Measurements from ENCODE around the gene MITF. TPM values are rescaled to one million over a fixed set of nuclear protein-coding genes. Genes with fewer than 3 reads are reported as not detected.

The MITF gene
- polyA plus RNA-seq, 1 donor from 2014 or later: not detected

DNA sequence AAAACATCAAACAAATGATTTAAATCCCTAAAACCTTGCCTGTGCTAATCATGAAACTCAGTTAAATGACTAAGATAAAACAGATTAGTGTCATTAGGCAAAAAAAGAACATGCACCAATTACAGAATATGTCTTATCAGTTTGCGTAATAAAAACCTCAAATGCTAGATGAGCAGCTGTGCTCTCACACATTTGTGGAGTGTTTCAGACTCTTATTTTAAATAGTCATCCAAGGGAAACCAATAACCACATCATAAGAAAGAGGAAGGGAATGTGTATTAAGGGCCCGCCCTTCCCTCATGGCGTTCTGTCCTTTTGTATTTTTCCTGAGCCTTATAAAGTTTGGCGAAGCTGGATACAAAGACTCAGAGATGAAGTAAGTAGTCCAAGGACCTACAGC, 266.8 kb downstream of the MITF start:
- Histone ChIP-seq H3K27me3 (ENCODE audit: insufficient read depth, low read depth, low read length) (no peaks in the 10 kb centered on the region), H3K79me2 (replicated peaks; ENCODE audit: insufficient read depth, low read length) (no peaks in the 10 kb centered on the region), H3F3A (ENCODE audit: insufficient read depth, low read length, poor library complexity, severe bottlenecking) (no peaks in the 10 kb centered on the region), H2AFZ (ENCODE audit: low read depth, low read length) (no peak overlapping the region), H4K20me1 (ENCODE audit: insufficient read depth) (no peaks in the 10 kb centered on the region), H3K9ac (ENCODE audit: low read length) (no peak overlapping the region), H3K27ac (ENCODE audit: low read length) (no peak overlapping the region), H3K36me3 (ENCODE audit: insufficient read depth, low read length) (no peaks in the 10 kb centered on the region), H3K4me2 (ENCODE audit: low read length) (no peak overlapping the region), H3K9me2 (ENCODE audit: insufficient read depth, low read length) (no peaks in the 10 kb centered on the region), H3K9me3 (ENCODE audit: low read length) (no peaks in the 10 kb centered on the region), H3K4me3 (ENCODE audit: low read length) (no peak overlapping the region)
- TF ChIP-seq SMC3 (conservative IDR thresholded peaks at IDR 0.05; ENCODE audit: poor library complexity): no peak

DNA sequence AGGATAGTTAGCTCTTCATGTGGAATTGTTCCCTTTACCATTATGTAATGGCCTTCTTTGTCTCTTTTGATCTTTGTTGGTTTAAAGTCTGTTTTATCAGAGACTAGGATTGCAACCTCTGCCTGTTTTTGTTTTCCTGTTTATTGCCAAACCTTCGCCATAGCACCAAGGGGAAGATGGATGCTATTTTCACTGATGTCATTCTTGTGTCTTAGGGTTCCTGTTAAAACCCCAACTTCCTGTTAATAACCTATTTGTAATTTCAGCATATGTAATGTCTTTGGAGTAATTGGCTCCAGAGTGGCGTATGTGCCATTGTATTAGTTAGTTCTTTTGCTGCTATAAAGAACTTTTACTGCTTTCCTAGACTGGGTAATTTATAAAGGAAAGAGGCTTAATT, 271.1 kb downstream of the MITF start:
- H3K9ac ChIP-seq (ENCODE audit: low read length): no peak overlapping the region
- TF ChIP-seq POLR2AphosphoS5 (IDR thresholded peaks at IDR 0.05) (no peak), TAF1 (IDR thresholded peaks at IDR 0.05; ENCODE audit: low read depth) (no peak), SMC3 (conservative IDR thresholded peaks at IDR 0.05; ENCODE audit: poor library complexity) (no peak), EZH2 (IDR thresholded peaks at IDR 0.05; ENCODE audit: borderline replicate concordance, insufficient read depth, low read length, poor library complexity, severe bottlenecking) (no peak), RAD21 (conservative IDR thresholded peaks at IDR 0.05) (no peak), EP300 (conservative IDR thresholded peaks at IDR 0.05; ENCODE audit: poor library complexity, severe bottlenecking) (no peak), MXI1 (conservative IDR thresholded peaks at IDR 0.05; ENCODE audit: poor library complexity, severe bottlenecking) (no peak)
- TF ChIP-seq, protein P1, sequence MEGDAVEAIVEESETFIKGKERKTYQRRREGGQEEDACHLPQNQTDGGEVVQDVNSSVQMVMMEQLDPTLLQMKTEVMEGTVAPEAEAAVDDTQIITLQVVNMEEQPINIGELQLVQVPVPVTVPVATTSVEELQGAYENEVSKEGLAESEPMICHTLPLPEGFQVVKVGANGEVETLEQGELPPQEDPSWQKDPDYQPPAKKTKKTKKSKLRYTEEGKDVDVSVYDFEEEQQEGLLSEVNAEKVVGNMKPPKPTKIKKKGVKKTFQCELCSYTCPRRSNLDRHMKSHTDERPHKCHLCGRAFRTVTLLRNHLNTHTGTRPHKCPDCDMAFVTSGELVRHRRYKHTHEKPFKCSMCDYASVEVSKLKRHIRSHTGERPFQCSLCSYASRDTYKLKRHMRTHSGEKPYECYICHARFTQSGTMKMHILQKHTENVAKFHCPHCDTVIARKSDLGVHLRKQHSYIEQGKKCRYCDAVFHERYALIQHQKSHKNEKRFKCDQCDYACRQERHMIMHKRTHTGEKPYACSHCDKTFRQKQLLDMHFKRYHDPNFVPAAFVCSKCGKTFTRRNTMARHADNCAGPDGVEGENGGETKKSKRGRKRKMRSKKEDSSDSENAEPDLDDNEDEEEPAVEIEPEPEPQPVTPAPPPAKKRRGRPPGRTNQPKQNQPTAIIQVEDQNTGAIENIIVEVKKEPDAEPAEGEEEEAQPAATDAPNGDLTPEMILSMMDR (IDR thresholded peaks at IDR 0.05; ENCODE audit: poor library complexity, severe bottlenecking): no peak
- TF ChIP-seq, protein P2, sequence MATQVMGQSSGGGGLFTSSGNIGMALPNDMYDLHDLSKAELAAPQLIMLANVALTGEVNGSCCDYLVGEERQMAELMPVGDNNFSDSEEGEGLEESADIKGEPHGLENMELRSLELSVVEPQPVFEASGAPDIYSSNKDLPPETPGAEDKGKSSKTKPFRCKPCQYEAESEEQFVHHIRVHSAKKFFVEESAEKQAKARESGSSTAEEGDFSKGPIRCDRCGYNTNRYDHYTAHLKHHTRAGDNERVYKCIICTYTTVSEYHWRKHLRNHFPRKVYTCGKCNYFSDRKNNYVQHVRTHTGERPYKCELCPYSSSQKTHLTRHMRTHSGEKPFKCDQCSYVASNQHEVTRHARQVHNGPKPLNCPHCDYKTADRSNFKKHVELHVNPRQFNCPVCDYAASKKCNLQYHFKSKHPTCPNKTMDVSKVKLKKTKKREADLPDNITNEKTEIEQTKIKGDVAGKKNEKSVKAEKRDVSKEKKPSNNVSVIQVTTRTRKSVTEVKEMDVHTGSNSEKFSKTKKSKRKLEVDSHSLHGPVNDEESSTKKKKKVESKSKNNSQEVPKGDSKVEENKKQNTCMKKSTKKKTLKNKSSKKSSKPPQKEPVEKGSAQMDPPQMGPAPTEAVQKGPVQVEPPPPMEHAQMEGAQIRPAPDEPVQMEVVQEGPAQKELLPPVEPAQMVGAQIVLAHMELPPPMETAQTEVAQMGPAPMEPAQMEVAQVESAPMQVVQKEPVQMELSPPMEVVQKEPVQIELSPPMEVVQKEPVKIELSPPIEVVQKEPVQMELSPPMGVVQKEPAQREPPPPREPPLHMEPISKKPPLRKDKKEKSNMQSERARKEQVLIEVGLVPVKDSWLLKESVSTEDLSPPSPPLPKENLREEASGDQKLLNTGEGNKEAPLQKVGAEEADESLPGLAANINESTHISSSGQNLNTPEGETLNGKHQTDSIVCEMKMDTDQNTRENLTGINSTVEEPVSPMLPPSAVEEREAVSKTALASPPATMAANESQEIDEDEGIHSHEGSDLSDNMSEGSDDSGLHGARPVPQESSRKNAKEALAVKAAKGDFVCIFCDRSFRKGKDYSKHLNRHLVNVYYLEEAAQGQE (IDR thresholded peaks at IDR 0.05; ENCODE audit: borderline replicate concordance): no peak
- H4K20me1 ChIP-seq (ENCODE audit: insufficient read depth): no peaks in the 10 kb centered on the region
- H3K36me3 ChIP-seq (ENCODE audit: insufficient read depth, low read length): no peaks in the 10 kb centered on the region
- H3K27me3 ChIP-seq (ENCODE audit: insufficient read depth, low read depth, low read length): no peaks in the 10 kb centered on the region
- no peak overlapping the region for H3K4me3 ChIP-seq (ENCODE audit: low read length)
- no peak overlapping the region for H3K4me2 ChIP-seq (ENCODE audit: low read length)
- no peaks in the 10 kb centered on the region for H3K79me2 ChIP-seq (replicated peaks; ENCODE audit: insufficient read depth, low read length)
- no peak overlapping the region for H2AFZ ChIP-seq (ENCODE audit: low read depth, low read length)
- no peak overlapping the region for H3K27ac ChIP-seq (ENCODE audit: low read length)
- H3K9me2 ChIP-seq (ENCODE audit: insufficient read depth, low read length): no peaks in the 10 kb centered on the region
- H3F3A ChIP-seq (ENCODE audit: insufficient read depth, low read length, poor library complexity, severe bottlenecking): no peaks in the 10 kb centered on the region
- no peaks in the 10 kb centered on the region for H3K9me3 ChIP-seq (ENCODE audit: low read length)

DNA sequence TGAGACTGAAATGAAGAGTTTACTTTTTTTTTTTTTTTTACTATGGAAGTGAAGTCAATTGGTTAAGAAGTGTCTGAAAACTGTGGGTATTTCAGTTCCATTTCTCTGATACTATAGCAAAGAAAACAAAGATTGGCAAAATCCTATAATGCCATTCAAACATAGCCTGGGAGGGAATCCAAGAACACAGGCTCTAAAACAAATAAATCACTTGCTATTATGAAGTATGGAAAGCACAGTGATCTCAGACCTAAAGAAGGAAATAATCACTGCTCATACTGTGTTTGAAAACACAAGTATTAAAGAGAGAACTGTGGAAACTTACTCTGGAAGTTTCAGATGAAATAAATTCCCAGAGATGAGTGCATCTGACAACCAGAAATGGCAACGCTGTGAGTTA, 272.3 kb downstream of the MITF start:
- Histone ChIP-seq H4K20me1 (ENCODE audit: insufficient read depth) (no peaks in the 10 kb centered on the region), H3K9me2 (ENCODE audit: insufficient read depth, low read length) (no peaks in the 10 kb centered on the region), H3K27me3 (ENCODE audit: insufficient read depth, low read depth, low read length) (no peaks in the 10 kb centered on the region), H3K4me2 (ENCODE audit: low read length) (no peak overlapping the region), H3K9me3 (ENCODE audit: low read length) (no peaks in the 10 kb centered on the region), H3K36me3 (ENCODE audit: insufficient read depth, low read length) (no peaks in the 10 kb centered on the region), H3F3A (ENCODE audit: insufficient read depth, low read length, poor library complexity, severe bottlenecking) (no peaks in the 10 kb centered on the region), H3K9ac (ENCODE audit: low read length) (no peak overlapping the region), H2AFZ (ENCODE audit: low read depth, low read length) (no peak overlapping the region), H3K79me2 (replicated peaks; ENCODE audit: insufficient read depth, low read length) (no peaks in the 10 kb centered on the region), H3K27ac (ENCODE audit: low read length) (no peak overlapping the region), H3K4me3 (ENCODE audit: low read length) (no peak overlapping the region)
- TF ChIP-seq TAF1 (IDR thresholded peaks at IDR 0.05; ENCODE audit: low read depth): no peak
- TF ChIP-seq, protein P2 (IDR thresholded peaks at IDR 0.05; ENCODE audit: borderline replicate concordance): no peak
- TF ChIP-seq POLR2AphosphoS5 (IDR thresholded peaks at IDR 0.05): no peak
- TF ChIP-seq, protein P1 (IDR thresholded peaks at IDR 0.05; ENCODE audit: poor library complexity, severe bottlenecking): no peak
- no peak for TF ChIP-seq EZH2 (IDR thresholded peaks at IDR 0.05; ENCODE audit: borderline replicate concordance, insufficient read depth, low read length, poor library complexity, severe bottlenecking)
- TF ChIP-seq MXI1 (conservative IDR thresholded peaks at IDR 0.05; ENCODE audit: poor library complexity, severe bottlenecking): no peak
- no peak for TF ChIP-seq EP300 (conservative IDR thresholded peaks at IDR 0.05; ENCODE audit: poor library complexity, severe bottlenecking)
- no peak for TF ChIP-seq RAD21 (conservative IDR thresholded peaks at IDR 0.05)
- TF ChIP-seq SMC3 (conservative IDR thresholded peaks at IDR 0.05; ENCODE audit: poor library complexity): no peak
